SU-DHL-6 (cell line): Measurements from ENCODE around the gene DNAJB1.

Experiments used
- H2AFZ ChIP-seq: fragments of 200-600 bp; sonication (generic); 2 replicates; pipeline ENCODE4 v1.6.1; 2014; ENCODE audit warnings: low read depth, mild to moderate bottlenecking, moderate library complexity, mixed read lengths, antibody characterized with exemption, low read length; ENCODE audit not compliant: severe bottlenecking
- H3F3A ChIP-seq: fragments of 200-600 bp; shearing (Covaris generic); 2 replicates; pipeline ENCODE4 v1.6.0; 2016; ENCODE audit warnings: antibody characterized with exemption, mild to moderate bottlenecking; ENCODE audit not compliant: insufficient read depth
- H3K27ac ChIP-seq: fragments of 200-600 bp; sonication (generic); 2 replicates; pipeline ENCODE4 v1.5.1; 2016; ENCODE audit warnings: low read depth, mild to moderate bottlenecking, low read length, moderate library complexity, mixed read lengths
- H3K27me3 ChIP-seq: fragments of 200-600 bp; sonication (generic), shearing (Covaris generic); 2 replicates; pipeline ENCODE4 v1.6.0; 2014; ENCODE audit warnings: mild to moderate bottlenecking, low read length
- H3K36me3 ChIP-seq: fragments of 200-600 bp; sonication (generic); 2 replicates; pipeline ENCODE4 v1.6.1; 2014; ENCODE audit warnings: mild to moderate bottlenecking, low read length, mixed read lengths
- H3K4me2 ChIP-seq: fragments of 300-600, 200-600 bp; shearing (Covaris generic), sonication (generic); 2 replicates; pipeline ENCODE4 v1.6.0; 2014; ENCODE audit warnings: low read length, low read depth, mild to moderate bottlenecking; ENCODE audit not compliant: poor library complexity, severe bottlenecking
- H3K4me3 ChIP-seq: fragments of 200-600 bp; sonication (generic); 2 replicates; pipeline ENCODE4 v1.5.1; 2014; ENCODE audit warnings: antibody characterized with exemption, low read length, mild to moderate bottlenecking, mixed read lengths; ENCODE audit not compliant: insufficient read depth, poor library complexity, severe bottlenecking
- H3K79me2 ChIP-seq: fragments of 200-600 bp; sonication (generic); 2 replicates; pipeline ENCODE4 v1.6.1; 2014; ENCODE audit warnings: mild to moderate bottlenecking, low read length, moderate library complexity; ENCODE audit not compliant: insufficient read depth
- H3K9ac ChIP-seq: fragments of 200-600 bp; sonication (generic); 2 replicates; pipeline ENCODE4 v1.7.0; 2014; ENCODE audit warnings: mild to moderate bottlenecking, low read length
- H3K9me2 ChIP-seq: fragments of 200-600 bp; sonication (generic); replicated peaks from 2 replicates; pipeline ENCODE4 v1.6.1; 2014; ENCODE audit warnings: low read length; ENCODE audit not compliant: insufficient read depth
- H3K9me3 ChIP-seq: fragments of 200-600 bp; sonication (generic); 2 replicates; pipeline ENCODE4 v1.6.1; 2014; ENCODE audit warnings: low read length, mixed read lengths; ENCODE audit not compliant: insufficient read depth
- H4K20me1 ChIP-seq: fragments of 200-600 bp; sonication (generic); 2 replicates; pipeline ENCODE4 v1.6.1; 2014; ENCODE audit warnings: low read depth, mild to moderate bottlenecking, antibody characterized with exemption, low read length, moderate library complexity, mixed read lengths
- CTCF ChIP-seq: fragments of 200-600 bp; sonication (generic); IDR thresholded peaks from one replicate; pipeline ENCODE4 v1.5.1; 2017; ENCODE audit warnings: antibody characterized with exemption, mild to moderate bottlenecking, low read length, moderate library complexity; ENCODE audit not compliant: insufficient read depth, poor library complexity, severe bottlenecking
- EZH2phosphoT487 ChIP-seq: fragments of 200-600 bp; sonication (generic), shearing (Covaris generic); conservative IDR thresholded peaks from 2 replicates; pipeline ENCODE4 v1.6.1; 2018; ENCODE audit warnings: mild to moderate bottlenecking, antibody characterized with exemption, low read length, moderate library complexity, mixed read lengths

The DNAJB1 gene

DNA sequence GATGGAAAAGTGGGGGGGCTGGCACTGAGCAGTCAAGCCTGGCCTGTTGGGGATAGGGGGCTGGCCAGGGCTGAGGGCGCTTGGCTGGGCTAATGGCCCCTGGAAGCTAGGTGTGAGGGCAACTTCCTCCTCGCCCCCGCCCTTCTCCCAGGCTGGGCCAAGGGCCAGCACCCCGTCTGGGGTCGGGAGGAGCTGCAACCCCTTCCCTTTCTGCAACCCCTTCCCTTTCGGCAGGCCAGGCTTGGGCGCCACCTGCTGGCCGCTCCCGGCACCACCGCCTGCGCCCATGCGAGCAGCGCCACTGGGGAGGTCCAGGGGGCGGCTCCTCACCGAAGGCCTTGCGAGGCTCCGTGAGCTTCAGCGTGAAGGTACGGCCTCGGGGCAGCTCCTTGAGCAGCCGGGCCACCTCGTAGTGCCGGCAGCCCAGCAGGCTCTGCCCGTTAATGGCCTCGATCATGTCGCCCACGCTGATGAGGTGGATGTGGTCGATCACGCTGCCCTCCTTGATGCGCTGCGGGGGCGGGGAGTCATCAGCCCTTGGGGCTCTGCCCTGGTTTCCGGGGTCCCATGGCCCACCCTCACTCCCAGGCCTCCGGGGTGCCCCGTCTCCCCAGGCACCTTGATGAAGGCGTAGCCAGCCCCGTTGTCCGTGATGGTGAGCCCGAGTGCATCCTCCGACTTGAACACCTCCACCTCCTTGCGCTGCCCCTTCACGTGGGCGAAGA, 38.1 kb downstream of the DNAJB1 start:
- Histone ChIP-seq H3K9me3 (no peaks in the 10 kb centered on the region), H3K79me2 (no peaks in the 10 kb centered on the region), H3F3A (no peaks in the 10 kb centered on the region), H3K9me2 (no peaks in the 10 kb centered on the region), H3K36me3 (no peaks in the 10 kb centered on the region), H2AFZ (no peak overlapping the region), H4K20me1 (no peaks in the 10 kb centered on the region), H3K27me3 (no peaks in the 10 kb centered on the region), H3K27ac (no peak overlapping the region), H3K4me2 (peak overlapping the region; percentile 29), H3K4me3 (no peak overlapping the region), H3K9ac (no peak overlapping the region)
- TF ChIP-seq EZH2phosphoT487 (no peak), CTCF (peak; percentile 93)

DNA sequence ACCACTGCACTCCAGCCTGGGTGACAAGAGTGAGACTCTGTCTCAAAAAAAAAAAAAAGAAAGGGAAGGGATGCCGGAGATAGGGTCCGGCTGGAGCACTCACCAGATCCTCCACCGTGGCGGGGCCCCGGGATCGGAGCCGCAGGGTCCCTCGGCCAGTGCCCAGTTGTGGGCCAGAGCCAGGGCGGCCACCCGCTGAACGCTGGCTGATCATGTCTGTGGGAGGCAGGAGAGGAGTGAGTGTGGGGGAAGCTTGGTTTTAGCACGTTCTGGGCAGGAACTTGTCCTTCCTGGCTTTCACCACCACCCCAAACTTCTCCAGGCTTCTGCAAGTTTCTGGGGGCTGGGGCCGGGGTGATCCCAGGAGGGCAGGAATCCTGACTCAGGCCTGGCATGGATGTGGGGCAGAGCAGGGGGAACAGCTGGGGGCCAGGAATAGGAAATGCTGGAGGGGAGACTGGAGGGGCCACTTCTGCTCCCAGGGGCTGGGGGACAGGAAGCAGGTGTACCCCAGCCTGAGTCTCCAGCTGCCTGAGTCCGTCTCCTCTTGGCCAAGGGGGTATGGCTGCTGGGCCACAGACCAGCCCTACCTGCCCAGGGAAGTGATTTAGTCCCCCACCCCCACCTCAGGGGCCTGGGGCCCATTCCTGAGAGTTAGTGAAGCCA, 38.8 kb downstream of the DNAJB1 start:
- H3K4me2 ChIP-seq = no peak overlapping the region
- H3K79me2 ChIP-seq = no peaks in the 10 kb centered on the region
- H2AFZ ChIP-seq = no peak overlapping the region
- no peaks in the 10 kb centered on the region for H3K36me3 ChIP-seq
- H3K9me3 ChIP-seq = no peaks in the 10 kb centered on the region
- no peaks in the 10 kb centered on the region for H3F3A ChIP-seq
- H3K27me3 ChIP-seq = no peaks in the 10 kb centered on the region
- H3K9me2 ChIP-seq = no peaks in the 10 kb centered on the region
- TF ChIP-seq CTCF (no peak), EZH2phosphoT487 (no peak)
- no peaks in the 10 kb centered on the region for H4K20me1 ChIP-seq
- no peak overlapping the region for H3K4me3 ChIP-seq
- no peak overlapping the region for H3K27ac ChIP-seq
- no peak overlapping the region for H3K9ac ChIP-seq

GRCh38 chr19:14478113-14478545, 40.1 kb downstream of the DNAJB1 start:
- Histone ChIP-seq H3K27ac (no peak overlapping the region), H3F3A (no peaks in the 10 kb centered on the region), H3K4me2 (no peak overlapping the region)

More at GRCh38 chr19:14478113-14478545, 40.1 kb downstream of the DNAJB1 start:
- Histone ChIP-seq H3K79me2 (no peaks in the 10 kb centered on the region), H3K4me3 (no peak overlapping the region), H2AFZ (no peak overlapping the region), H3K36me3 (no peaks in the 10 kb centered on the region), H3K9me3 (no peaks in the 10 kb centered on the region), H3K9ac (no peak overlapping the region), H3K9me2 (no peaks in the 10 kb centered on the region), H4K20me1 (no peaks in the 10 kb centered on the region), H3K27me3 (no peaks in the 10 kb centered on the region)
- no peak for TF ChIP-seq CTCF
- no peak for TF ChIP-seq EZH2phosphoT487
